GM21529 (cell line): ENCODE measurements around the gene SLC13A1.
"Not testable (repeated sequence)": the region's sequence is repeated elsewhere in the genome, so short reads cannot be mapped to it uniquely, and the experiment has no call there.

Experiments
- ATAC-seq: cut with Tn5 transposase; IDR thresholded peaks from one replicate; pipeline ENCODE4 v1.9.1; 2021; ENCODE audit not compliant: unreplicated experiment

The SLC13A1 gene

DNA sequence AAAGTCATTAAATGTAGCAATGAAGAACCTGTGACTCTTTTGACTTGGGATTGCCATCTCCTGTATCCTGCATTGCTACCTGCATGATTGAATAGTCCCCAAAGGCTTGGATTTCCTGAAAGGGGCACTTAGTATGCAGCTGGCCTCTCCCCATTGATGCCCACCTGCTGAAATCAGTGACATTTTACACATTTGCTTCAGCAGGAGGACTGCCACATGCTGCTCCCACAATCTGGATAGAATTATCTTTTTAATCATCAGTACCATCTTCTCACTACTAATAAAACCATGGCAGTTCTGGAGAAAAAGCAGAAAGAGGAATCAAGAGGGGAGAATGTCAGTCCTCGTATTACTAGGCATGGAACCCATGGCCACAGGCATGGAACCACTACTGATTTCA, 67.8 kb downstream of the SLC13A1 start:
- no peak for ATAC-seq

DNA sequence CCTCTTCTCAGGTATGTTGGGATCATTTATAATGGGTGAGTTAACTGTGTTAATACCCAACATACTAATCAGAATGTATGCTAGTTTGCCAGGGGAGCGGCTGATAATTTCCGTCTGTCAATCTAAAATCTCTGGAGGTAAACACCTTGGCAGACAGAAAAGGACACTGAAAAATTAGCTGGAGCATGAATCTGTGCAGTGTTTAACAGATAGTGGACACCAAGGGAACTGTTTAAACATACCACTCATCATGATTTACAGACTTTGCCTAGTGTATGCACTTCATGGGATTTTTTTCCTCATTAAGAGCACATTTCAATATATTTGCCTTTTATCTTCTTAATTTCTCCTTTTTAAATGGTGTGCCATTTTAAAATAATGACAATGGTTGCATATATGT, 68.2 kb downstream of the SLC13A1 start:
- no peak for ATAC-seq

- no peak for ATAC-seq
Measured at GRCh38 chr7:123131140-123131539, 68.6 kb downstream of the SLC13A1 start.

DNA sequence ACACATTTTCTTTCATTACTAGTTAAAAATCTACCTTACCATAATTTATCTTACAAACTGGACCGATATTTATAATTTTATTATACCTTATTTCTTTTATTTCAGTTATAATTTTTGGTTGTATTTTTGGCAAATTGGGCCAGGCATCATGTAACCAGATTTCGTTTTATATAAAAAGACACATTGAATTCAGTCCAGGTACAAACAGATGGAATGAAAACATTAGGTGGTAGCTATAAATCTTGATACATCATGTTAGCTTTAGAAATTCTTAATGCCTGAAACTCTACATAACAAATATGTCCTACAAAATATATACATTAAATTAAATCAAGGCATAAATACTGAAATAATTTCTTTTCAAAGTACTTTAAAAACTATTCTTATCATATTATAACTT, 73.1 kb downstream of the SLC13A1 start:
- ATAC-seq, result no peak

DNA sequence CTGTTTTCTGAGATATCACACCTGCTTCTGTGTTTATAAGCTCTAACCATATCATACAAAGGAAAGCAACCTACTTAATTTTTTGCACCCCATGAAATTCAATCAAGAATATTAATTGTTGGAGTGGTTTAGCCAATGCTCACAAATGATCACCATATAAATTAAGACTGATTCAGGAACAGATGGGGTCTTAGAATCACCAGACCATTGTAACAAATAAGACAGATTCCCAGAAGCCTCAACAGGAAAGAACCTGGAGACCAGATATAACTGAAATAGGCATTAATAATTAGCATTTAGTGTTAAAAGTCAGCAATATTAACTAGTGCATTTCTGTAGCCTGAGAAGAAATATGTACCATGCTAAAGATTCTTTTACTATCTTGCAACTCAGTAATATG, 73.6 kb downstream of the SLC13A1 start:
- no peak for ATAC-seq

DNA sequence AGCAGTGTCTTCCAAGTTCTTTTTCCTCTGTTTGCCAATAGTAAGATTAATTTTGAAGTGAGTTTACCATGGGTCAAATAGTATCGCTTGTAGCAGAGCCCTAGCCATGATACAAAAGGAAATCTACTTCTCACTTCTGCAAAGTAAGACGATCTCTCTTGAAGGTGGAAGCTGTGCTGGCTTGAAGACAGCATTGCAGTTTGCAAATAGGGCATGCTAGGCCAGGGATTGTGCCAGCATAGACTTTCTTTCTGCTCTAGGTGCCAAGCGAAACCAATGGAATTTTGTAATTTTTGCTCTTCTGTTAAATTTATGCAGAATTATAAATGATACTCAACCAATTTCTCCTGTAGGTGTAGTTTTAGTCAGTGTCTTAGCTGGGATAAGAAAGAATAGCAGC, 74.5 kb downstream of the SLC13A1 start:
- ATAC-seq, result no peak

GRCh38 chr7:123122916-123123315, 76.9 kb downstream of the SLC13A1 start:
- no peak for ATAC-seq

- no peak for ATAC-seq
Measured at GRCh38 chr7:123120286-123120685, 79.5 kb downstream of the SLC13A1 start.

DNA sequence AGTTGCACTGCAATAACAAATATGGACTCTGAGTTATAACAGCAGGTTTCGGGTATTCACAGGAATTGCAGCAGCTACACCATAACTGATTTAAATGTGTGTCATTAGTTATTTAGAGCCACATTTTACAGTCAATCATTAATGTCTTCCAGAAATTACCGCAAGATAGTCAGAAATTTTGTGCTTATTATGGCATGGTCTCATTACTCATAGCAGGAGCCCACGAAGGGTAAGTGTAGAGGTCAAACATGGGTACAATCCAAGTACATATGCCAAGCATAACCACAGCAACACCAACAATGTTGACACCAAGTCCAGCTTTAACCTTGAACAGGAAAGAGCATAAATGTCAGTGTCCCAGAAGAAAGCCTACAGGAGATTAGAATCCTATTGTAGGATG, 84.4 kb downstream of the SLC13A1 start:
- no peak for ATAC-seq

DNA sequence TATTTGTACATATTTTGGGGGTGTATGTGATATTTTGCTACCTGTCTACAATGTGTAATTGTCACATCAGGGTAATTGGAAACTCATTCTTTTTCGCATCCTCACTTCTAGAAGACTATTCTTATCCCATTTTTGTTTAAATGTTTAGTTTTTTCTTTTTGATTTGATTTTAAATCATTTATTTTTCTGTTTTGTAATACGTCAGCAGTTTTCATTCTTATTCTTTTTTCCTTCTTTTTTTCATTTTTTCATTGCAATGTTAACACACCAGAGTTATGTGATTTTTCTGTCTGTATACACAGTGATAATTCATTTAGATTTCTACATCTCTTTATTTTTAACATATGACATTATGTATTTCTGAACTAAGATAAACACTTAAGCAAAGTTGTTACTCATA, 85.5 kb downstream of the SLC13A1 start:
- no peak for ATAC-seq

- ATAC-seq, result no peak
Measured at GRCh38 chr7:123112833-123113232, 86.9 kb downstream of the SLC13A1 start.

- ATAC-seq, result no peak
Measured at GRCh38 chr7:123099712-123100111, 100.1 kb downstream of the SLC13A1 start.

DNA sequence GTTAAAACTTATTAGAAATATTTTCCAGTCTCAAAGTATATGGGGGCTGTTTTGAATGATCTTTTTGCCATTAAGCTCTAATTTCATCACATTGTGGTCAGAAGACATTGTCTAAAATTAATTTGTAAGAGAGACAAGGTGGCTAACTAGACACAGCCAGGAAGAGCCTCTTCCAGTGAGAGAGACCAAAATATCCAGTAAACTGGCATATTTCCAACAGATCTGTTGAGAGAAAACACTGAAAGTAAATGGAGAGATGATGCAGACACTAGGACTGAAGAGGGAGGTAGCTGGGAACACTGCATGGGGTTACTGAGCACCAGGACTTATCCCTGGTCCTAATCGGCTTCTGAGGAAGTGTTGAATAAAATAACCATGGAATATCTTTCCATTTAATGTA, 102.8 kb downstream of the SLC13A1 start:
- no peak for ATAC-seq

- no peak for ATAC-seq
Measured at GRCh38 chr7:123096434-123096833, 103.3 kb downstream of the SLC13A1 start.

DNA sequence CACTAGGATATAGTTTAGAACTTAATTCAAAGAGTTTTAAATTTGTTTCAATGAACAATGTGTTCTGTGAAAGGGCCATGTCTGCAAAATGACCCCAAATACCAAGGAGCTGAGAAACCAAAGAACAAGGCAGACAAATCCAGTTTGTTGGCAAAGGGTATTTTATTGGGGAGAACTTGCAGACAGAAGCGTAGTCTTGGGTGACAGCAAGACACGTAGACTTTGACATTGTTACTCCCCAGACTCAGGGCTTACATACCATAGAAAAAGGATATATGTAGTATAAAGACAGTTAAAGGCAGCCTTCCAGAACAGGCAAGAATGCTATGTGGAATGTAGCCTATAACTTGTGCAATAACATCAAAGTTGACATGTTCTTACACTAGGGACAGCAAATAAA, 109.3 kb downstream of the SLC13A1 start:
- no peak for ATAC-seq

DNA sequence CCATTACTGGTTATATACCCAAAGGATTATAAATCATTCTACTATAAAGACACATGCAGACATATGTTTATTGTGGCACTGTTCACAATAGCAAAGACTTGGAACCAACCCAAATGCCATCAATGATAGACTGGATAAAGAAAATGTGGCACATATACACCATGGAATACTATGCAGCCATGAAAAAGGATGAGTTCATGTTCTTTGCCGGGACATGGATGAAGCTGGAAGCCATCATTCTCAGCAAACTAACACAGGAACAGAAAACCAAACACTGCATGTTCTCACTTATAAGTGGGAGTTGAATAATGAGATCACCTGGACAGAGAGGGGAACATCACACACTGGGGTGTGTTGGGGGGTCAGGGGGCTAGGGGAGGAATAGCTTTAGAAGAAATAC, 112.9 kb downstream of the SLC13A1 start:
- ATAC-seq, result not testable (repeated sequence)

- not testable (repeated sequence) for ATAC-seq
Measured at GRCh38 chr7:123084861-123085260, 114.9 kb downstream of the SLC13A1 start.

GRCh38 chr7:123079021-123079420, 120.7 kb downstream of the SLC13A1 start:
- no peak for ATAC-seq

- peak; percentile 90 for ATAC-seq
Measured at GRCh38 chr7:123075838-123076467, 123.8 kb downstream of the SLC13A1 start.

GRCh38 chr7:123070702-123071286, 129.0 kb downstream of the SLC13A1 start:
- no peak for ATAC-seq

- ATAC-seq, result no peak
Measured at GRCh38 chr7:123067814-123068213, 132.0 kb downstream of the SLC13A1 start.
